H1 (cell line): Measurements from ENCODE around the gene SOCS7. TPM values are rescaled to one million over a fixed set of nuclear protein-coding genes. Genes with fewer than 3 reads are reported as not detected.

Experiments used
- CHD7 ChIP-seq: fragments of 300-600 bp; sonication (generic); IDR thresholded peaks from 2 replicates; pipeline ENCODE4 v1.7.1; 2012; ENCODE audit warnings: low read length, moderate library complexity, mild to moderate bottlenecking, inconsistent platforms; ENCODE audit not compliant: insufficient replicate concordance
- MAX ChIP-seq: IDR thresholded peaks from 2 replicates; pipeline ENCODE4 v1.6.1; 2012; ENCODE audit warnings: inconsistent platforms
- SIRT6 ChIP-seq: IDR thresholded peaks from one replicate; pipeline ENCODE4 v1.7.1; 2012; ENCODE audit warnings: low read length, inconsistent platforms
- SP1 ChIP-seq: IDR thresholded peaks from 2 replicates; pipeline ENCODE4 v1.6.1; 2011; ENCODE audit warnings: low read depth, low read length
- TAF1 ChIP-seq: IDR thresholded peaks from 2 replicates; pipeline ENCODE4 v1.6.1; 2011; ENCODE audit warnings: mild to moderate bottlenecking, low read depth, low read length
- polyA plus RNA-seq, 7 experiments: library from polyadenylated mRNA; depleted of rRNA in 3 of 7; stranded (reverse) in 5 of 7; unstranded in 2 of 7; fragments of >200 nt in 5 of 7; fragments of 200-250 nt in 2 of 7; gene quantifications; 1 replicate in 5 of 7; 2 replicates in 1 of 7; 4 replicates in 1 of 7; pipeline versions ENCODE4 v1.2.1 to v1.2.3, GENCODE V29; 2011 to 2013; ENCODE audit warnings: missing spikeins in 2 of 7, mixed read lengths in 2 of 7
- total RNA-seq: library from RNA; stranded (reverse); fragmentation: NEBNext Ultra II Directional; extraction: Animal tissue kit (Norgen Biotek cat#: 25700); gene quantifications from 2 replicates; pipeline ENCODE4 v1.2.1, GENCODE V29; 2021

The SOCS7 gene
- total and polyA plus RNA-seq, 2 of the 8 experiments (the other 6 are each of a cell fraction or from before 2014, with no cell fraction given): 13.5 to 26.9 TPM

GRCh38 chr17:38400286-38400685 is 48.6 kb downstream of the SOCS7 start (continued):
- TF ChIP-seq CHD7: no peak
- TF ChIP-seq SIRT6: no peak
- TF ChIP-seq MAX: no peak
- no peak for TF ChIP-seq TAF1
- TF ChIP-seq SP1: no peak
